ENCODE measurements around the gene SHISAL1. TPM values are rescaled to one million over a fixed set of nuclear protein-coding genes. Genes with fewer than 3 reads are reported as not detected.

Gene SHISAL1
- total RNA-seq, 4 donors from 2014 or later, result 1.1 to 3.3 (median 1.4) TPM

DNA sequence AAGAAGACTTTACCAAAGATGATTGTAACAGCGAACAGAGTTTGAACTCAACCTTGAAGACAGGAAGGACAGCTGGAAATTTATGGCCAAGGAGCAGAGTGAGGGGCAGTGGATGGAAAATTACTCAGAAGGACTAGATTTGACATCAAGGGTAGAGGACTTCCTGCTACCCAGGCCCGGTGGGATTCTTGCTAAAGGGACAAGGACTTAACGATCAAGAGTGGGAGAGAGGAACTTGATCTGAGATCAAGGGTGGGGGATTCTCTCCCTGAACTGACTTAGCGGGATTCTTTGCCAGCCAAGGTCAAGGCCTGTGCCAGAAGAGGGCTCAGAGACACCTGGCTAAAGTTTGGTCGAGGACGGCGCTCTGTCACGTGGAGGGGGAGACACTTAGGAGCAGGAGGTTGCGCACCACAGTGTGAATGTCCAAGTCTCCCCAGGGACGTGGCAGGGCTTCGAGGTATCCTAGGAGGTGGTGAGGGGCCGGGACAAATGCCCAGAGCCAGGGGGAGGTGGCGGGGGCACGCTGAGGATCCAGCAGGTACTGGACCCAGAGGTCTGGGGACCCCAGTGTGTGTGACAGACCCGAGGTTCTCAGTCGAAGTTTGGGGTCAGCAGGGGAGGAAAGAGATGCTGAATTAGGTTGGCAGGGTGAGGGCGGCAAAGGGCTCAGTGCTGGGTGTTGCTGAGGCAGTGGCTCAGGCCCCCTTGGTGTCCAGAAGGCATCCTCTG is 46.1 kb upstream of the SHISAL1 start:
- H3K9me3 ChIP-seq, result no peaks in the 10 kb centered on the region

DNA sequence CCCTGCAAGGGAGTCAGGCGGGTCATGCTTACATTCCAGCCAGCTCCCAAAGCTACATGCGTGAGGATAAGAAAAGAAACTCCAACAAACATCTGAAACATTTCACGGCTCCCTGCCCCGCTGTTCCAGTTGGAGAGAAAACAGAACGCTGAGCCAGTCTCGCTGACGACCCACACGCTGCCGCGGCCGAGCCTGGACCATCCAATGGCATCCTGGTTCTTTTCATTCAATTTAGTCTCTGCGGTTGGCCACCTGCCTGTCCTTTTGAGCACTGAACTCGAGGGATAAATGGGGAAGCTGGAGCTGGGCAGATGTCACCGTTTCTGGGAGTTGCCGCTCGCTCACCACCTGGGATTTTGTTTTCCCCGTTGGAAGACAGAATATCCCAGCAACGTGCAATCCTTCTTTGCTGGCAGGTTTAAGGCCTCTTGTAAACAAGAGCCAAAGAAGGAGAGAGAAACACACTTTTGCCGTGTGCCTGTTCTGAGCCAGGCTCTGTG is 45.3 kb upstream of the SHISAL1 start:
- Histone ChIP-seq H3K9me3 (no peaks in the 10 kb centered on the region), H3K4me1 (peaks cover 0 to 4% (median 0%) of the 10 kb centered on the region in 4 donors), H3K4me3 (no peak overlapping the region), H3K36me3 (no peaks in the 10 kb centered on the region), H3K27me3 (no peaks in the 10 kb centered on the region), H3K27ac (peak overlapping the region in 1 of 4 donors; percentile 60)
- no peak for TF ChIP-seq CTCF (IDR thresholded peaks at IDR 0.05)
- TF ChIP-seq POLR2A (IDR thresholded peaks at IDR 0.05), result no peak
- DNase-seq, result peak in 1 of 3 donors; percentile 51

More for the DNA sequence above, 46.1 kb upstream of the SHISAL1 start:
- TF ChIP-seq POLR2A (IDR thresholded peaks at IDR 0.05) (no peak), CTCF (IDR thresholded peaks at IDR 0.05) (no peak)
- peak overlapping the region in 1 of 4 donors; percentile 60 for H3K27ac ChIP-seq
- no peaks in the 10 kb centered on the region for H3K36me3 ChIP-seq
- DNase-seq, result peak in 1 of 3 donors; percentile 34
- H3K4me3 ChIP-seq, result no peak overlapping the region
- no peaks in the 10 kb centered on the region for H3K27me3 ChIP-seq
- peaks cover 0 to 9% (median 0%) of the 10 kb centered on the region in 4 donors for H3K4me1 ChIP-seq

DNA sequence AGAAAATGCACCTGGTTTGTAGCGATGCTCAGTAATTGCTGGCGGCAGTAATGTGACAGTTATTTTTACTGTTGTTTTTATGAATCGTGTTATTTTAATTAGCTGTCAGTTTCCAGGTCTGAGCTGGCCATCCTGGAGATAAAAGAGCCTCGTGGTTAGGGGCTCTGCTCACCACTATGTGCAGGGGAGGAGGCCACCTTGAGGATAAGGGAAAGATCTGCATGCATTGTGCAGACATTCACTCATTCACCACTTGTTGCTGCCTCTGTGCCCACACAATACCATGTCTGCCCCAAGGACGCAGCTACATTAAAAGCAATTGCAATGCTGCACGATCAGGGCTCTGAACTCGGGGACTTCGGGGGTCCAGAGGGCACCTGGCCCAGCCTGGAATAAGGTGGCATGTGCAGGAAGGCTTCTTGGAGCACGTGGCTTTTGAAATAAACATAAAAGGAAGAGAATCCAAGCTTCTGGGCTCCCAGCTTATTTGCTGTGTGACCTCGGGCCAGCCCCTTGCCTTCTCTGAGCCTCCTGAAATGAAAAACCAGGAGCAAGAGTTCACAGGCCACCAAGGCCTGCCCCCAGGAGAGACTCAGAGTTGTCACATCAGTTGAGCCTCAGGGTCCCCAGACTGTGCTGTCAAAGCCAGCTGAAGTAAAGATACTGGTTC is 44.7 kb upstream of the SHISAL1 start:
- Histone ChIP-seq H3K36me3 (no peaks in the 10 kb centered on the region), H3K27ac (peak overlapping the region in 1 of 4 donors; percentile 60), H3K27me3 (no peaks in the 10 kb centered on the region), H3K9me3 (no peaks in the 10 kb centered on the region), H3K4me1 (peaks cover 0 to under 1% (median 0%) of the 10 kb centered on the region in 4 donors), H3K4me3 (no peak overlapping the region)
- TF ChIP-seq CTCF (IDR thresholded peaks at IDR 0.05) (no peak), POLR2A (IDR thresholded peaks at IDR 0.05) (no peak)
- peak in 1 of 3 donors; percentile 25 for DNase-seq

DNA sequence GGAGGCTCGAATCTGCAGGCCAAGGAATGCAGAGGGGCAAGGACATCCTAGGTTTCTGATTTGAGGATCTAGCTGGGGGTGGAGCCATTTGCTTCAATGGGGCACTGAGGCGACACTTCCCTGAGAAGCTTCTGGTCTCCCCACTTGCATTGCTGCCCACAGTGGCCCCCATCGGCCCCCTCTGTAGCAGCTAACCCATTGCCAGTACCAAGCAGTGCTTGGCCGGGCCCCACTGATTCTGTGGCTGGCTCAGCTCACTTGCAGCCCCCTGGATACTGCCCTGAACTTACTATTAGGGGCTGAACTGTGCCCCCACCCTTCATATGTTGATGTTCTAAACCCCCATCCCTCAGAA is 42.9 kb upstream of the SHISAL1 start:
- H3K4me3 ChIP-seq, result no peak overlapping the region
- peak in 1 of 3 donors; percentile 29 for DNase-seq
- peaks cover 0 to 4% (median 0%) of the 10 kb centered on the region in 4 donors for H3K4me1 ChIP-seq
- TF ChIP-seq POLR2A (IDR thresholded peaks at IDR 0.05) (no peak), CTCF (IDR thresholded peaks at IDR 0.05) (no peak)
- H3K27ac ChIP-seq, result no peak overlapping the region
- H3K27me3 ChIP-seq, result no peaks in the 10 kb centered on the region
- no peaks in the 10 kb centered on the region for H3K9me3 ChIP-seq
- no peaks in the 10 kb centered on the region for H3K36me3 ChIP-seq

DNA sequence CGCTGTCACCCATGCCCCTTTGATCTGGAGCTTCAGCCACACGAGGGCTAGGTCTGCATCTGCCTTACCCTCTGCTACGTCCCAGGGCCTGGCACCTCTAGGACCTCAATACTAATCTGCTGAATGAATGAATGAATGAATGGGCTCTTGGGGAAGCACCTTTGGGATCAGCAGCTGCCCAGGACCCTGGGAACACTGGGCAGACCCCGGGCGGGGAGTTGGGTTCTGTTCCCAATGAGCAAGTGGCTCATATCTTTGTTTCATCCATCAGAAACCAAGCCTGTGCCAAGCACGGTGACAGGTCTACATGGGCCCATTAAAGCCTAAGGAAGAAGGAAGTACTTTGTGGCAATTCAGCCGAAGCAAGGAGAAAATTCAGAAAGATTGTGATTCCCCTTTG is 41.5 kb upstream of the SHISAL1 start:
- peaks cover 0 to 4% (median 0%) of the 10 kb centered on the region in 4 donors for H3K4me1 ChIP-seq
- H3K9me3 ChIP-seq, result no peaks in the 10 kb centered on the region
- H3K36me3 ChIP-seq, result no peaks in the 10 kb centered on the region
- H3K4me3 ChIP-seq, result no peak overlapping the region
- no peak for TF ChIP-seq CTCF (IDR thresholded peaks at IDR 0.05)
- TF ChIP-seq POLR2A (IDR thresholded peaks at IDR 0.05), result no peak
- H3K27ac ChIP-seq, result no peak overlapping the region
- peak in 1 of 3 donors; percentile 23 for DNase-seq
- no peaks in the 10 kb centered on the region for H3K27me3 ChIP-seq

Data from Peyer's patch (tissue), 4 donors.